Ishikawa (cell line): Measurements from ENCODE around the gene TMPRSS13.

ENCODE experiments used
- CEBPB ChIP-seq: IDR thresholded peaks from 2 replicates; pipeline ENCODE4 v1.6.1; 2012
- CREB1 ChIP-seq: IDR thresholded peaks from 2 replicates; pipeline ENCODE4 v1.6.1; 2012; ENCODE audit warnings: low read depth
- EGR1 ChIP-seq: IDR thresholded peaks from 2 replicates; pipeline ENCODE4 v1.6.1; 2012
- EP300 ChIP-seq: IDR thresholded peaks from 2 replicates; pipeline ENCODE4 v1.6.1; 2012; ENCODE audit warnings: borderline replicate concordance
- FOXM1 ChIP-seq: IDR thresholded peaks from 2 replicates; pipeline ENCODE4 v1.6.1; 2012; ENCODE audit warnings: low read depth, borderline replicate concordance
- NFIC ChIP-seq: IDR thresholded peaks from 2 replicates; pipeline ENCODE4 v1.6.1; 2012
- RAD21 ChIP-seq: IDR thresholded peaks from 2 replicates; pipeline ENCODE4 v1.6.1; 2012; ENCODE audit warnings: low read depth
- TAF1 ChIP-seq: IDR thresholded peaks from 2 replicates; pipeline ENCODE4 v1.6.1; 2012; ENCODE audit warnings: low read depth, mild to moderate bottlenecking
- TCF12 ChIP-seq: IDR thresholded peaks from 2 replicates; pipeline ENCODE4 v1.6.1; 2012; ENCODE audit warnings: low read depth
- TEAD4 ChIP-seq: IDR thresholded peaks from 2 replicates; pipeline ENCODE4 v1.6.1; 2012
- USF1 ChIP-seq: IDR thresholded peaks from 2 replicates; pipeline ENCODE4 v1.6.1; 2012
- YY1 ChIP-seq: IDR thresholded peaks from 2 replicates; pipeline ENCODE4 v1.6.1; 2012; ENCODE audit warnings: low read depth
- ZBTB7A ChIP-seq: IDR thresholded peaks from 2 replicates; pipeline ENCODE4 v1.6.1; 2012; ENCODE audit warnings: low read depth
- TF ChIP-seq, protein P1 (sequence below): IDR thresholded peaks from 2 replicates; pipeline ENCODE4 v1.6.1; 2012
- TF ChIP-seq, protein P2 (sequence below): IDR thresholded peaks from 2 replicates; pipeline ENCODE4 v1.6.1; 2012; ENCODE audit warnings: low read depth, mild to moderate bottlenecking

The TMPRSS13 gene

GRCh38 chr11:117874910-117875381 is 54.3 kb downstream of the TMPRSS13 start:
- TF ChIP-seq TCF12 (no peak), CREB1 (no peak), USF1 (no peak), YY1 (no peak), ZBTB7A (no peak), EP300 (no peak)
- TF ChIP-seq, protein P1, sequence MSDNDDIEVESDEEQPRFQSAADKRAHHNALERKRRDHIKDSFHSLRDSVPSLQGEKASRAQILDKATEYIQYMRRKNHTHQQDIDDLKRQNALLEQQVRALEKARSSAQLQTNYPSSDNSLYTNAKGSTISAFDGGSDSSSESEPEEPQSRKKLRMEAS = no peak

- TF ChIP-seq USF1 (no peak), TCF12 (no peak), CREB1 (no peak), EP300 (no peak), FOXM1 (no peak), ZBTB7A (no peak), RAD21 (no peak), TEAD4 (no peak)
- TF ChIP-seq, protein P1 = no peak
Observed at GRCh38 chr11:117874253-117874909, 54.8 kb downstream of the TMPRSS13 start.

DNA sequence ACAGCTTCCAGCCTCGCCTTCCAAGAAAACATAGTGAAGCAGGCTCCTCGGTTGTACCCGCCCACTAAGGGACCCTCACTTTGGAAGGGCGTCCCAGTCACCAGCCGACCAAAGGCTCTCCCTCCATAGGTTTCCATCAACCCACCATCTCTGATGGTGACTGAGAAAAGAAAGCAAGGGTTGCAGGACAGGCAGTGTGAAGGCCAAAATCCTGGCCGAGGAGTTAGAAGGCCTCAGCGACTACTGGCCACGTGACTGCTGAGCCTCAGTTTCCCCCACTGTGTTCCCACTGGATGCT is 55.4 kb downstream of the TMPRSS13 start:
- TF ChIP-seq, protein P2, sequence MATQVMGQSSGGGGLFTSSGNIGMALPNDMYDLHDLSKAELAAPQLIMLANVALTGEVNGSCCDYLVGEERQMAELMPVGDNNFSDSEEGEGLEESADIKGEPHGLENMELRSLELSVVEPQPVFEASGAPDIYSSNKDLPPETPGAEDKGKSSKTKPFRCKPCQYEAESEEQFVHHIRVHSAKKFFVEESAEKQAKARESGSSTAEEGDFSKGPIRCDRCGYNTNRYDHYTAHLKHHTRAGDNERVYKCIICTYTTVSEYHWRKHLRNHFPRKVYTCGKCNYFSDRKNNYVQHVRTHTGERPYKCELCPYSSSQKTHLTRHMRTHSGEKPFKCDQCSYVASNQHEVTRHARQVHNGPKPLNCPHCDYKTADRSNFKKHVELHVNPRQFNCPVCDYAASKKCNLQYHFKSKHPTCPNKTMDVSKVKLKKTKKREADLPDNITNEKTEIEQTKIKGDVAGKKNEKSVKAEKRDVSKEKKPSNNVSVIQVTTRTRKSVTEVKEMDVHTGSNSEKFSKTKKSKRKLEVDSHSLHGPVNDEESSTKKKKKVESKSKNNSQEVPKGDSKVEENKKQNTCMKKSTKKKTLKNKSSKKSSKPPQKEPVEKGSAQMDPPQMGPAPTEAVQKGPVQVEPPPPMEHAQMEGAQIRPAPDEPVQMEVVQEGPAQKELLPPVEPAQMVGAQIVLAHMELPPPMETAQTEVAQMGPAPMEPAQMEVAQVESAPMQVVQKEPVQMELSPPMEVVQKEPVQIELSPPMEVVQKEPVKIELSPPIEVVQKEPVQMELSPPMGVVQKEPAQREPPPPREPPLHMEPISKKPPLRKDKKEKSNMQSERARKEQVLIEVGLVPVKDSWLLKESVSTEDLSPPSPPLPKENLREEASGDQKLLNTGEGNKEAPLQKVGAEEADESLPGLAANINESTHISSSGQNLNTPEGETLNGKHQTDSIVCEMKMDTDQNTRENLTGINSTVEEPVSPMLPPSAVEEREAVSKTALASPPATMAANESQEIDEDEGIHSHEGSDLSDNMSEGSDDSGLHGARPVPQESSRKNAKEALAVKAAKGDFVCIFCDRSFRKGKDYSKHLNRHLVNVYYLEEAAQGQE = no peak
- TF ChIP-seq EP300 (no peak), CEBPB (no peak), USF1 (no peak), TAF1 (no peak), TEAD4 (no peak), FOXM1 (no peak), ZBTB7A (no peak)
- TF ChIP-seq, protein P1 = no peak

DNA sequence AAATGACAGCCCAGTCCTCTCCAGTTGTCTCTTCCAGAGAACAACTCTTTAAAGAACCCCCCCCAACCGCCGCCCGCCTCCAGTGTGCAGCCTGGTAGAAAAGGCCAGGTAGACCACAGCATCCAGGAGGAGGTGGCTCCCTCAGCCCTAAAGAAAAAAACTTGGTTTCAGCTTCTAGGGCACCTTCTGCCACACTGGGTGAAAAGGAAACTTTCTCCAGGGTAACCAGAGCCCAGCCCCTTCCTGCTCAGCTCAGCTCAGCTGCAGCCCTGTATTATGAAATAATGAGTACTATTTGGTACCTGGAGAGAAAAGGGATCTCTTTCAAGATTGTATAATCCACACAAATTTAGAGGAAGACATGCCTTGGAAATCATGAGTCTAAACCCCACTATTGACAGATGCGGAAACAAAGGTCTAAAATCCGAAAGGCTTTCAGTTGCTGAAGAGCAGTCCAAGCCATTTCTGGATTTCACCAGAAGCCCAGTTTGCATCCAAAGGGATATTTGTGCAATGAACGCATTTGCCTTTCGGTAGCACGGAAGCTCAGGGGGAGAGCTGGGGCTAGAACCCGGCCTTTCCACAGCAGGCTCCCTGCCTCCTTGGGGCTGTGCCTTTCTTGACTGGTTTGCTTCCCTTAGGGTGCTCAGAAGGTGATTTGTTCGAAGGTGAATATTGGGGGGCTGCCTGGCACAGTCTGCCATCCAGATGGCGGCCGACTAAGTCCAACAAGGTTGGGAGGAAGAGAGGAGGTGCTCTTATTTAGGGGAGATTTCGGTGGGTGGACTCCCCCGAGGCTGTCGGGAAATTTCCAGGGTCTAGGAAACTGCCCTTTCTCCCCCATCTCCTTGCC is 56.0 kb downstream of the TMPRSS13 start:
- TF ChIP-seq TCF12 (no peak), EP300 (no peak), YY1 (no peak), CEBPB (no peak), NFIC (no peak), TEAD4 (no peak), FOXM1 (no peak), TAF1 (no peak), USF1 (no peak), CREB1 (no peak), ZBTB7A (no peak)
- TF ChIP-seq, protein P1 = no peak
- TF ChIP-seq, protein P2 = no peak

GRCh38 chr11:117872420-117872961 is 56.7 kb downstream of the TMPRSS13 start:
- no peak for TF ChIP-seq NFIC
- TF ChIP-seq TCF12 = no peak
- TF ChIP-seq FOXM1 = no peak
- no peak for TF ChIP-seq EP300
- no peak for TF ChIP-seq RAD21
- TF ChIP-seq YY1 = no peak
- TF ChIP-seq CEBPB = no peak
- no peak for TF ChIP-seq TAF1
- no peak for TF ChIP-seq ZBTB7A
- TF ChIP-seq TEAD4 = no peak
- TF ChIP-seq USF1 = no peak
- no peak for TF ChIP-seq EGR1
- TF ChIP-seq, protein P1 = no peak
